Keratinocyte (primary cell): ENCODE measurements around the gene CALML6. TPM values are rescaled to one million over a fixed set of nuclear protein-coding genes. Genes with fewer than 3 reads are reported as not detected.

ENCODE experiments used
- DNase-seq: peaks from one replicate; pipeline ENCODE4 v3.0.0-alpha.2; 2011; ENCODE audit warnings: low read depth, missing footprints, low spot score
- FAIRE-seq: peaks from 2 replicates; lab custom pipeline; 2011; peaks lifted over from hg19 to GRCh38; lab: Jason Lieb, UNC
- H2AFZ ChIP-seq: 2 replicates; pipeline ENCODE4 v1.6.0; 2012; ENCODE audit warnings: low read length, control low read depth, inconsistent platforms; ENCODE audit not compliant: control insufficient read depth
- H3K27ac ChIP-seq: 2 replicates; pipeline ENCODE4 v1.5.1; 2011; ENCODE audit warnings: low read length; ENCODE audit not compliant: control insufficient read depth, insufficient read depth
- H3K27me3 ChIP-seq: 3 replicates; pipeline ENCODE4 v1.6.0; 2011; ENCODE audit warnings: low read length; ENCODE audit not compliant: control insufficient read depth, insufficient read depth; ENCODE audit errors: extremely low read depth
- H3K36me3 ChIP-seq, 2 experiments: 2 replicates in 1 of 2; 3 replicates in 1 of 2; pipeline ENCODE4 v1.5.1; 2011; ENCODE audit warnings: low read length in 2 of 2, mild to moderate bottlenecking in 1 of 2; ENCODE audit not compliant: control insufficient read depth in 2 of 2, insufficient read depth in 2 of 2; ENCODE audit errors: extremely low read depth in 1 of 2
- H3K4me1 ChIP-seq: 3 replicates; pipeline ENCODE4 v1.5.1; 2011; ENCODE audit warnings: low read length; ENCODE audit not compliant: control insufficient read depth, insufficient read depth; ENCODE audit errors: extremely low read depth
- H3K4me2 ChIP-seq: 3 replicates; pipeline ENCODE4 v1.6.0; 2011; ENCODE audit warnings: low read depth, low read length; ENCODE audit not compliant: control insufficient read depth, insufficient read depth; ENCODE audit errors: extremely low read depth
- H3K4me3 ChIP-seq, 3 experiments: fragments of 200-600 bp in 1 of 3; sonication (generic) in 1 of 3; 2 replicates in 2 of 3; 3 replicates in 1 of 3; pipeline ENCODE4 v1.5.1; 2011 to 2016; ENCODE audit warnings: low read length in 3 of 3, mild to moderate bottlenecking in 3 of 3, control low read depth in 2 of 3, inconsistent platforms in 1 of 3, low read depth in 1 of 3, mixed read lengths in 1 of 3, mixed run types in 1 of 3, moderate library complexity in 1 of 3; ENCODE audit not compliant: control insufficient read depth in 2 of 3, insufficient read depth in 2 of 3; ENCODE audit errors: extremely low read depth in 1 of 3
- H3K79me2 ChIP-seq: 2 replicates; pipeline ENCODE4 v1.6.0; 2012; ENCODE audit warnings: low read length; ENCODE audit not compliant: control insufficient read depth, insufficient read depth
- H3K9ac ChIP-seq: 3 replicates; pipeline ENCODE4 v1.6.0; 2011; ENCODE audit warnings: low read length; ENCODE audit not compliant: control insufficient read depth, insufficient read depth; ENCODE audit errors: extremely low read depth
- H3K9me1 ChIP-seq: 3 replicates; pipeline ENCODE4 v1.6.0; 2011; ENCODE audit warnings: low read length; ENCODE audit not compliant: control insufficient read depth, insufficient read depth; ENCODE audit errors: extremely low read depth
- H3K9me3 ChIP-seq: 2 replicates; pipeline ENCODE4 v1.5.1; 2012; ENCODE audit warnings: low read depth, low read length; ENCODE audit not compliant: control insufficient read depth
- H4K20me1 ChIP-seq: 3 replicates; pipeline ENCODE4 v1.6.0; 2011; ENCODE audit warnings: low read length; ENCODE audit not compliant: control insufficient read depth, insufficient read depth; ENCODE audit errors: extremely low read depth
- EZH2 ChIP-seq: IDR thresholded peaks from one replicate; pipeline ENCODE4 v1.6.1; 2012; ENCODE audit warnings: inconsistent platforms, mild to moderate bottlenecking, low read length, moderate library complexity
- dilution Hi-C: fragments of 300-500 bp; cut with MboI; formaldehyde crosslinking; loops from one replicate; pipeline ENCODE4 v1.7.0; 2020; ENCODE audit warnings: low sequenced_read_pairs; ENCODE audit not compliant: extremely low pct_ligation_motif_present
- polyA plus RNA-seq, 5 experiments: library from polyadenylated mRNA; depleted of rRNA in 3 of 5; stranded (reverse) in 3 of 5; stranded (forward) in 1 of 5; unstranded in 1 of 5; fragments of >200 nt; gene quantifications; 1 replicate in 1 of 5; 2 replicates in 3 of 5; 3 replicates in 1 of 5; pipeline versions ENCODE4 v1.2.1 to v1.2.3, GENCODE V29; 2011 to 2012; ENCODE audit warnings: missing spikeins in 2 of 5, low read depth in 1 of 5, low replicate concordance in 1 of 5
- TF ChIP-seq, protein P1 (sequence below), 3 experiments: IDR thresholded peaks in 1 of 3; conservative IDR thresholded peaks in 1 of 3; optimal IDR thresholded peaks in 1 of 3; 2 replicates in 2 of 3; 3 replicates in 1 of 3; pipeline versions ENCODE3 to v1.5.1; 2011; ENCODE audit warnings: low read length in 3 of 3, mild to moderate bottlenecking in 3 of 3, moderate library complexity in 2 of 3, control low read depth in 1 of 3, inconsistent platforms in 1 of 3; ENCODE audit not compliant: insufficient read depth in 2 of 3; ENCODE audit errors: extremely low read depth in 1 of 3

The CALML6 gene
- polyA plus RNA-seq, 1 donor (not counting 4 experiments of a cell fraction or from before 2014, with no cell fraction given): 0.08 TPM

GRCh38 chr1:1939296-1940122, 24.4 kb downstream of the CALML6 start:
- no peaks in the 10 kb centered on the region for H3K79me2 ChIP-seq
- H3K27me3 ChIP-seq: peaks cover 9% of the 10 kb centered on the region
- dilution Hi-C loops: no loop called here

DNA sequence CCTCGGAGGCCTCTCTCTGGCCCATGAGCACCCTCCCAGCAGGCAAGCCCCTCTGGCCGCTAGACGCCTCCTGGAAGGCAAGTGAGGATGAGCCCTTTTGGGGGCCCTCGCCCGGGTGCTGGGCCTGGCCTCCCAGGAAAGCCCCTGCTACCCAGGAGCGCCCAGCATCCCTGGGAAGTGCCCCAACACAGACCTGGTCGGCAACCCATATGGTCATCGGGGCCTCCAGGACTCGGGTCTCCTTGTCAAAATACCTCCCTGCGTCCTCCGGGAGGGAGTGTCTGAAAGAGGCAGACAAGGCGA, 25.0 kb downstream of the CALML6 start:
- no peak overlapping the region for H3K4me3 ChIP-seq
- H2AFZ ChIP-seq: no peak overlapping the region
- TF ChIP-seq EZH2: no peak
- TF ChIP-seq, protein P1, sequence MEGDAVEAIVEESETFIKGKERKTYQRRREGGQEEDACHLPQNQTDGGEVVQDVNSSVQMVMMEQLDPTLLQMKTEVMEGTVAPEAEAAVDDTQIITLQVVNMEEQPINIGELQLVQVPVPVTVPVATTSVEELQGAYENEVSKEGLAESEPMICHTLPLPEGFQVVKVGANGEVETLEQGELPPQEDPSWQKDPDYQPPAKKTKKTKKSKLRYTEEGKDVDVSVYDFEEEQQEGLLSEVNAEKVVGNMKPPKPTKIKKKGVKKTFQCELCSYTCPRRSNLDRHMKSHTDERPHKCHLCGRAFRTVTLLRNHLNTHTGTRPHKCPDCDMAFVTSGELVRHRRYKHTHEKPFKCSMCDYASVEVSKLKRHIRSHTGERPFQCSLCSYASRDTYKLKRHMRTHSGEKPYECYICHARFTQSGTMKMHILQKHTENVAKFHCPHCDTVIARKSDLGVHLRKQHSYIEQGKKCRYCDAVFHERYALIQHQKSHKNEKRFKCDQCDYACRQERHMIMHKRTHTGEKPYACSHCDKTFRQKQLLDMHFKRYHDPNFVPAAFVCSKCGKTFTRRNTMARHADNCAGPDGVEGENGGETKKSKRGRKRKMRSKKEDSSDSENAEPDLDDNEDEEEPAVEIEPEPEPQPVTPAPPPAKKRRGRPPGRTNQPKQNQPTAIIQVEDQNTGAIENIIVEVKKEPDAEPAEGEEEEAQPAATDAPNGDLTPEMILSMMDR (optimal IDR thresholded peaks at IDR 0.05 in 1 of 3, IDR thresholded peaks at IDR 0.05 in 1 of 3, conservative IDR thresholded peaks at IDR 0.05 in 1 of 3; ENCODE audit: extremely low read depth in 1 of 3, insufficient read depth in 2 of 3, low read length in 3 of 3): no peak
- no peak overlapping the region for H3K4me2 ChIP-seq
- H3K36me3 ChIP-seq: no peaks in the 10 kb centered on the region
- FAIRE-seq (no peak), DNase-seq (no peak)
- dilution Hi-C loops: no loop called here
- no peaks in the 10 kb centered on the region for H4K20me1 ChIP-seq
- peaks cover 13% of the 10 kb centered on the region for H3K4me1 ChIP-seq
- H3K9ac ChIP-seq: no peak overlapping the region
- no peaks in the 10 kb centered on the region for H3K79me2 ChIP-seq
- H3K27ac ChIP-seq: no peak overlapping the region
- no peaks in the 10 kb centered on the region for H3K9me1 ChIP-seq
- H3K9me3 ChIP-seq: peaks cover 2% of the 10 kb centered on the region
- H3K27me3 ChIP-seq: peaks cover 9% of the 10 kb centered on the region

More at GRCh38 chr1:1939296-1940122, 24.4 kb downstream of the CALML6 start:
- Histone ChIP-seq H3K27ac (no peak overlapping the region), H2AFZ (no peak overlapping the region), H3K36me3 (no peaks in the 10 kb centered on the region), H3K9me1 (no peaks in the 10 kb centered on the region), H3K9me3 (peaks cover 2% of the 10 kb centered on the region), H3K4me1 (peaks cover 13% of the 10 kb centered on the region), H3K4me3 (no peak overlapping the region), H3K4me2 (no peak overlapping the region), H3K9ac (no peak overlapping the region), H4K20me1 (no peaks in the 10 kb centered on the region)
- FAIRE-seq: no peak
- TF ChIP-seq, protein P1 (optimal IDR thresholded peaks at IDR 0.05 in 1 of 3, IDR thresholded peaks at IDR 0.05 in 1 of 3, conservative IDR thresholded peaks at IDR 0.05 in 1 of 3; ENCODE audit: extremely low read depth in 1 of 3, insufficient read depth in 2 of 3, low read length in 3 of 3): no peak
- no peak for TF ChIP-seq EZH2
- DNase-seq: no peak
